ENCODE measurements around the gene AS3MT.
"Not testable (repeated sequence)": the region's sequence is repeated elsewhere in the genome, so short reads cannot be mapped to it uniquely, and the experiment has no call there.

Gene AS3MT

GRCh38 chr10:102869258-102870198 lies at the start of gene AS3MT:
Gene AS3MT (plus strand): TSS chr10:102869470. CDS start chr10:102869593, 123 bp downstream.
- DNase-seq (ENCODE audit: low read depth, low spot score): peak; percentile 69

- DNase-seq (ENCODE audit: low read depth, low spot score): not testable (repeated sequence)
Measured at GRCh38 chr10:102820008-102820407, 49.3 kb upstream of the AS3MT start.

- DNase-seq (ENCODE audit: low read depth, low spot score): no peak
Measured at GRCh38 chr10:102822222-102822621, 47.0 kb upstream of the AS3MT start.

- DNase-seq (ENCODE audit: low read depth, low spot score): no peak
Measured at GRCh38 chr10:102824664-102825063, 44.6 kb upstream of the AS3MT start.

GRCh38 chr10:102826148-102826796 lies 43.0 kb upstream of the AS3MT start:
- DNase-seq (ENCODE audit: low read depth, low spot score): no peak

- DNase-seq (ENCODE audit: low read depth, low spot score): no peak
Measured at GRCh38 chr10:102827597-102827975, 41.7 kb upstream of the AS3MT start.

- no peak for DNase-seq (ENCODE audit: low read depth, low spot score)
Measured at GRCh38 chr10:102831322-102832071, 37.8 kb upstream of the AS3MT start.

GRCh38 chr10:102832248-102832647 lies 37.0 kb upstream of the AS3MT start:
- no peak for DNase-seq (ENCODE audit: low read depth, low spot score)

GRCh38 chr10:102832987-102833386 lies 36.3 kb upstream of the AS3MT start:
- DNase-seq (ENCODE audit: low read depth, low spot score): no peak

- DNase-seq (ENCODE audit: low read depth, low spot score): no peak
Measured at GRCh38 chr10:102834143-102834542, 35.1 kb upstream of the AS3MT start.

GRCh38 chr10:102835007-102835482 lies 34.2 kb upstream of the AS3MT start:
- DNase-seq (ENCODE audit: low read depth, low spot score): peak; percentile 88

- DNase-seq (ENCODE audit: low read depth, low spot score): peak; percentile 12
Measured at GRCh38 chr10:102837230-102837721, 32.0 kb upstream of the AS3MT start, which contains the start of gene CYP17A1. Gene CYP17A1 (minus strand): TSS chr10:102837413. CDS start chr10:102837361, 52 bp downstream.

GRCh38 chr10:102838276-102838927 lies 30.9 kb upstream of the AS3MT start:
- DNase-seq (ENCODE audit: low read depth, low spot score): not testable (repeated sequence)

- DNase-seq (ENCODE audit: low read depth, low spot score): peak; percentile 30
Measured at GRCh38 chr10:102841827-102842345, 27.4 kb upstream of the AS3MT start.

GRCh38 chr10:102843139-102843538 lies 26.1 kb upstream of the AS3MT start:
- not testable (repeated sequence) for DNase-seq (ENCODE audit: low read depth, low spot score)

- not testable (repeated sequence) for DNase-seq (ENCODE audit: low read depth, low spot score)
Measured at GRCh38 chr10:102844190-102844776, 25.0 kb upstream of the AS3MT start.

GRCh38 chr10:102845352-102845902 lies 23.8 kb upstream of the AS3MT start:
- DNase-seq (ENCODE audit: low read depth, low spot score): no peak

GRCh38 chr10:102850025-102850518 lies 19.2 kb upstream of the AS3MT start:
- no peak for DNase-seq (ENCODE audit: low read depth, low spot score)

- DNase-seq (ENCODE audit: low read depth, low spot score): not testable (repeated sequence)
Measured at GRCh38 chr10:102853237-102853636, 16.0 kb upstream of the AS3MT start.

All from astrocyte of the hippocampus (primary cell).